ENCODE results near the gene DNM1.

The DNM1 gene

GRCh38 chr9:128294142-128294541 is 91.0 kb downstream of the DNM1 start:
- no peak for DNase-seq (ENCODE audit: low read depth, low spot score)
- H3K4me3 ChIP-seq (ENCODE audit: low read depth, low read length): no peak overlapping the region
- TF ChIP-seq CTCF (IDR thresholded peaks at IDR 0.05; ENCODE audit: insufficient read depth, low read length, missing control alignments): no peak
- CTCF ChIA-PET: interaction anchor here (1.2 to 7.3 kb wide), 11 partner anchors 7 to 144 kb away, joined by 3 to 100 read pairs (median 33); partner anchors contain the start of gene TRUB2
- POLR2A ChIA-PET: interaction anchor here (0.7 kb wide), 1 partner anchor 118 kb away, joined by 3 read pairs; no protein-coding TSS in a partner anchor

GRCh38 chr9:128296340-128297220 is 93.4 kb downstream of the DNM1 start:
- POLR2A ChIA-PET: interaction anchor here (2.0 kb wide), 1 partner anchor 65 kb away, joined by 5 read pairs; no protein-coding TSS in a partner anchor
- DNase-seq (ENCODE audit: low read depth, low spot score): no peak
- CTCF ChIA-PET: interaction anchor here (0.7 to 7.3 kb wide), 19 partner anchors 9 to 142 kb away, joined by 3 to 100 read pairs (median 10); partner anchors contain the start of genes CERCAM, GOLGA2, SWI5 and URM1
- TF ChIP-seq CTCF (IDR thresholded peaks at IDR 0.05; ENCODE audit: insufficient read depth, low read length, missing control alignments): no peak
- no peak overlapping the region for H3K4me3 ChIP-seq (ENCODE audit: low read depth, low read length)

GRCh38 chr9:128297221-128297773 is 94.1 kb downstream of the DNM1 start:
- ChIA-PET POLR2A (interaction anchor here (2.0 kb wide), 1 partner anchor 65 kb away, joined by 5 read pairs; no protein-coding TSS in a partner anchor), CTCF (interaction anchor here (0.7 to 7.3 kb wide), 15 partner anchors 10 to 141 kb away, joined by 3 to 100 read pairs (median 23); partner anchors contain the start of genes CERCAM and URM1)
- no peak for TF ChIP-seq CTCF (IDR thresholded peaks at IDR 0.05; ENCODE audit: insufficient read depth, low read length, missing control alignments)
- H3K4me3 ChIP-seq (ENCODE audit: low read depth, low read length): no peak overlapping the region
- no peak for DNase-seq (ENCODE audit: low read depth, low spot score)

GRCh38 chr9:128298535-128299482 is 95.6 kb downstream of the DNM1 start:
- POLR2A ChIA-PET: interaction anchor here (0.7 kb wide), 2 partner anchors 43 to 192 kb away, joined by 3 read pairs; no protein-coding TSS in a partner anchor
- TF ChIP-seq CTCF (IDR thresholded peaks at IDR 0.05; ENCODE audit: insufficient read depth, low read length, missing control alignments): no peak
- CTCF ChIA-PET: interaction anchor here (1.5 to 7.2 kb wide), 5 partner anchors 12 to 121 kb away, joined by 3 to 79 read pairs (median 36); partner anchors contain the start of gene CERCAM
- H3K4me3 ChIP-seq (ENCODE audit: low read depth, low read length): no peak overlapping the region
- no peak for DNase-seq (ENCODE audit: low read depth, low spot score)

GRCh38 chr9:128304136-128304970 is 101.2 kb downstream of the DNM1 start:
- H3K4me3 ChIP-seq (ENCODE audit: low read depth, low read length): no peak overlapping the region
- POLR2A ChIA-PET: no interaction called here
- DNase-seq (ENCODE audit: low read depth, low spot score): no peak
- TF ChIP-seq CTCF (IDR thresholded peaks at IDR 0.05; ENCODE audit: insufficient read depth, low read length, missing control alignments): no peak
- CTCF ChIA-PET: interaction anchor here (1.0 to 9.1 kb wide), 8 partner anchors 10 to 115 kb away, joined by 3 to 100 read pairs (median 6); partner anchors contain the start of gene CERCAM

Measured in AG04449 (cell line).